Right atrium auricular region (tissue), 2 donors: ENCODE results near the gene SIX2. TPM values are rescaled to one million over a fixed set of nuclear protein-coding genes. Genes with fewer than 3 reads are reported as not detected.

ENCODE experiments used
- DNase-seq: peaks from one replicate; pipeline ENCODE4 v3.0.0-alpha.2; 2019; ENCODE audit warnings: low spot score
- H3K27ac ChIP-seq, 2 donors: fragments of 200-600 bp; sonication (generic); 1 replicate in 1 of 2; 2 replicates in 1 of 2; pipeline ENCODE4 v1.5.1; 2016 to 2019
- H3K27me3 ChIP-seq, 2 donors: fragments of 200-600 bp; sonication (generic); one replicate each; pipeline versions ENCODE4 v1.5.1 to v1.6.0; 2017 to 2019
- H3K36me3 ChIP-seq: fragments of 200-600 bp; sonication (generic); one replicate; pipeline ENCODE4 v1.5.1; 2016
- H3K4me1 ChIP-seq, 2 donors: fragments of 200-600 bp; sonication (generic); one replicate each; pipeline versions ENCODE4 v1.5.1 to v1.6.0; 2017 to 2019
- H3K4me3 ChIP-seq, 2 donors: fragments of 200-600 bp; sonication (generic); 1 replicate in 1 of 2; 2 replicates in 1 of 2; pipeline ENCODE4 v1.5.1; 2017 to 2019; ENCODE audit warnings: mild to moderate bottlenecking in 1 of 2, moderate library complexity in 1 of 2
- H3K9me3 ChIP-seq, 2 donors: fragments of 200-600 bp; sonication (generic); one replicate each; pipeline ENCODE4 v1.5.1; 2019
- CTCF ChIP-seq, 2 donors: fragments of 200-600 bp; sonication (generic); IDR thresholded peaks; one replicate each; pipeline ENCODE4 v1.5.1; 2019; ENCODE audit warnings: antibody characterized with exemption in 2 of 2
- total RNA-seq, 2 donors: library from RNA; depleted of rRNA; stranded (reverse); fragments of >200 nt; gene quantifications; one replicate each; pipeline ENCODE4 v1.1.0, GENCODE V29; 2016

The SIX2 gene
- total RNA-seq, 2 donors from 2014 or later: 1.1 to 2.3 TPM

GRCh38 chr2:44972771-44973535 is 36.3 kb downstream of the SIX2 start:
- no peak for DNase-seq
- H3K4me3 ChIP-seq: no peak overlapping the region
- no peaks in the 10 kb centered on the region for H3K27me3 ChIP-seq

GRCh38 chr2:44970846-44971450 is 38.3 kb downstream of the SIX2 start:
- no peak for DNase-seq
- no peaks in the 10 kb centered on the region for H3K36me3 ChIP-seq
- TF ChIP-seq CTCF (IDR thresholded peaks at IDR 0.05): no peak
- H3K9me3 ChIP-seq: no peaks in the 10 kb centered on the region
- H3K27me3 ChIP-seq: no peaks in the 10 kb centered on the region
- no peaks in the 10 kb centered on the region for H3K4me1 ChIP-seq
- H3K4me3 ChIP-seq: no peak overlapping the region
- H3K27ac ChIP-seq: no peak overlapping the region

More at GRCh38 chr2:44972771-44973535, 36.3 kb downstream of the SIX2 start:
- no peaks in the 10 kb centered on the region for H3K36me3 ChIP-seq
- no peak for TF ChIP-seq CTCF (IDR thresholded peaks at IDR 0.05)
- no peaks in the 10 kb centered on the region for H3K4me1 ChIP-seq
- H3K27ac ChIP-seq: no peak overlapping the region
- H3K9me3 ChIP-seq: no peaks in the 10 kb centered on the region

GRCh38 chr2:44969936-44970335 is 39.3 kb downstream of the SIX2 start:
- no peak overlapping the region for H3K27ac ChIP-seq
- no peaks in the 10 kb centered on the region for H3K9me3 ChIP-seq
- no peak for TF ChIP-seq CTCF (IDR thresholded peaks at IDR 0.05)
- H3K27me3 ChIP-seq: peaks cover 0 to 3% of the 10 kb centered on the region in 2 donors
- H3K4me1 ChIP-seq: no peaks in the 10 kb centered on the region
- no peaks in the 10 kb centered on the region for H3K36me3 ChIP-seq
- DNase-seq: no peak
- no peak overlapping the region for H3K4me3 ChIP-seq

GRCh38 chr2:44967727-44968432 is 41.4 kb downstream of the SIX2 start:
- H3K4me3 ChIP-seq: no peak overlapping the region
- peaks cover 0 to 3% of the 10 kb centered on the region in 2 donors for H3K27me3 ChIP-seq
- H3K9me3 ChIP-seq: no peaks in the 10 kb centered on the region
- H3K36me3 ChIP-seq: no peaks in the 10 kb centered on the region
- DNase-seq: no peak
- no peaks in the 10 kb centered on the region for H3K4me1 ChIP-seq
- TF ChIP-seq CTCF (IDR thresholded peaks at IDR 0.05): no peak
- H3K27ac ChIP-seq: no peak overlapping the region

GRCh38 chr2:44967056-44967455 is 42.2 kb downstream of the SIX2 start:
- Histone ChIP-seq H3K27ac (no peak overlapping the region), H3K36me3 (no peaks in the 10 kb centered on the region), H3K27me3 (peaks cover 0 to 3% of the 10 kb centered on the region in 2 donors), H3K9me3 (no peaks in the 10 kb centered on the region), H3K4me3 (no peak overlapping the region), H3K4me1 (no peaks in the 10 kb centered on the region)
- no peak for TF ChIP-seq CTCF (IDR thresholded peaks at IDR 0.05)
- no peak for DNase-seq
